ENCODE results near the gene GALM. TPM values are rescaled to one million over a fixed set of nuclear protein-coding genes. Genes with fewer than 3 reads are reported as not detected.
A peak's percentile ranks its signal among the peaks of the same experiment; 100 is the strongest.

GALM gene
- 10 to 100 TPM; 42.0 to 42.2 TPM for total RNA-seq

- peak within 1 kb of the TSS; percentile 99 for H3K27ac Mint-ChIP-seq
- peaks cover 62% of the 10 kb centered on the region for H3K4me1 Mint-ChIP-seq
- H3K36me3 Mint-ChIP-seq, result peaks cover 27% of the 10 kb centered on the region
- H3K4me3 Mint-ChIP-seq, result peak within 1 kb of the TSS; percentile 89
- H3K27me3 Mint-ChIP-seq, result no peaks in the 10 kb centered on the region
- DNase-seq, result peak; percentile 65
- peaks cover 3% of the 10 kb centered on the region for H3K9me3 Mint-ChIP-seq
Observed at GRCh38 chr2:38665854-38666555, at the start of gene GALM. GALM (plus strand) TSS chr2:38666114; CDS start chr2:38666162, 48 bp downstream.

- H3K36me3 Mint-ChIP-seq, result no peaks in the 10 kb centered on the region
- H3K27ac Mint-ChIP-seq, result no peak overlapping the region
- H3K27me3 Mint-ChIP-seq, result peaks cover 6% of the 10 kb centered on the region
- no peak overlapping the region for H3K4me3 Mint-ChIP-seq
- DNase-seq, result no peak
- no peaks in the 10 kb centered on the region for H3K9me3 Mint-ChIP-seq
- H3K4me1 Mint-ChIP-seq, result peaks cover 42% of the 10 kb centered on the region
Observed at GRCh38 chr2:38617301-38617700, 48.6 kb upstream of the GALM start.

DNA sequence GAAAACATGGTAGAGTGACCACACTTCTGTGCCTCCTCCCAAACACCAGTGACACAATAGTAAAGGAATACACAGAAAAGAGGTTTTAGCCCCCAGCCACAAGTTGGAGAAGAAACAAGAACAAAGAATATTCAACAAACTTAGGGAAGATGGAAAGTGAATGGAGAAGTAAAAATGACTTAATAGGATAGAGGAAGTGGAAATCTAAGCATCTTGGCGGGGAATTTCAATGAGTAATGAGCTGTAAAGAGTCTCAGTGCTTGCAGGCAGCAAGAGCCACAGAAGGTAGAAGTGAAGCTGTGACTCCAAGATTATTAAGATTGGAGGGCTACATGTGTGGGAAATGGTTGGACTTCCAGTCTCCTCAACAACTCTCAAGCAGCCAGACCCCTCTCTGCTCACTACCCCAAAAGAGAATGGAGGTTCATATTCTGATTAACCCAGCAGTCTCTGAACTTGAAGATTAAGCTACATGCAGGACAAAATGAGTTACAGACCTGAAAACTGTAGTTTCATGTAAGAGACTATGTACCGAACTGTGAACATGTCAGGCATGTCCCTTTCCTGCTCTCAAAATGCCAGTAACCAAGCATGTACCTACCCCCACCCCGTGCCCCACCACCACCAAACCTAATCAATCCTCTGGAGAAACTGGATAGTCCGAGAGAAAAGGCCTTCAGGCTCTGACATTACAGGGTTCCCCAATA is 46.3 kb upstream of the GALM start:
- Mint-ChIP-seq H3K27ac (no peak overlapping the region), H3K9me3 (no peaks in the 10 kb centered on the region), H3K36me3 (no peaks in the 10 kb centered on the region), H3K4me1 (peaks cover 24% of the 10 kb centered on the region), H3K27me3 (peaks cover 3% of the 10 kb centered on the region), H3K4me3 (no peak overlapping the region)
- no peak for DNase-seq

DNA sequence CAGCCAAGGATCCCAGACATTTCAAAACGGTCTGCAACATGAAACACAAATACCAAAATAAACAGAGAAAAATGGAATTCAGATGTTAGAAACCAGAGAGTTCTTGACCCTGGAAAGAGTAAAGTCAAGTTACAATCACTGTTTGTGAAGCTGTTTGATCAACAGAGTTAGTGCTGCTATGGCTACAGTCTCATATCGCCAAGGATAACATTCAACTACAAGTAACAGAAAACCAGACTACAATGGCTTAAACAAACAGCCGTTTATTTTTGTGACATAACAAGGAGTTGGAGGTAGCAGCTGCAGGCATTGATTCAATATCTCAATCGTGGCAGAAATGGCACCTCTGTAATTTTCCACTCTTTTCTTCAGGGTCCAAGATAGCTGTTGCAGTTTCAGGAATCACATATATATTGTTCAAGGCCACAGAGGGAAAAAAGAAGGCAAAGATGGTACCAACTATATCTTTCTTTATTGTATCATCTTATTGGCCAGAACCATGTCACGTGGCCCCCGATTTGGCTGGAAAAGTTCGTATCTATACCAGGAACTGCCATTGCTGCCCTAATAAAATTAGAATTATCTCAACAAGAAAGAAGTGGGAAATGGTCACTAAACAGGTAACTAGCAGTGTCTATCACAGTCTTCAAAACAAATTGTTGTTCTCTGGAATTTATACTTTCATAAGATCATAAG is 45.5 kb upstream of the GALM start:
- H3K27me3 Mint-ChIP-seq, result peaks cover 3% of the 10 kb centered on the region
- no peaks in the 10 kb centered on the region for H3K9me3 Mint-ChIP-seq
- H3K36me3 Mint-ChIP-seq, result no peaks in the 10 kb centered on the region
- H3K27ac Mint-ChIP-seq, result no peak overlapping the region
- H3K4me3 Mint-ChIP-seq, result no peak overlapping the region
- DNase-seq, result no peak
- H3K4me1 Mint-ChIP-seq, result peaks cover 17% of the 10 kb centered on the region

DNA sequence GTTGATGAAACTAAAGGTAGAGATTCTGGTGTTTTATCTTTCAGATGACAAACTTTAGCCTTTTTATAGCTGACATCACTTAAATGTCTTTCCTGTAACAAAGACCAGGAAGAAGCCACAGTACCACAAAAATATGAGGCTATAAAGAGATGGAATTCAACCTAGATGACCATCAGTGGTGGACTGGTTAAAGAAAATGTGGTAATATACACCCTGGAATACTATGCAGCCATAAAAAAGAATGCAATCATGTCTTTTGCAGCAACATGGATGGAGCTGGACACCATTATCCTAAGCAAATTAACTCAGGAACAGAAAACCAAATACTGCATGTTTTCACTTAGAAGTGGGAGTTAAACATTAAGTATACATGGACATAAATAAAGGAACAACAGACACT is 44.9 kb upstream of the GALM start:
- Mint-ChIP-seq H3K27ac (no peak overlapping the region), H3K4me3 (no peak overlapping the region), H3K36me3 (no peaks in the 10 kb centered on the region), H3K9me3 (no peaks in the 10 kb centered on the region), H3K27me3 (peaks cover 3% of the 10 kb centered on the region), H3K4me1 (peaks cover 14% of the 10 kb centered on the region)
- DNase-seq, result no peak

DNA sequence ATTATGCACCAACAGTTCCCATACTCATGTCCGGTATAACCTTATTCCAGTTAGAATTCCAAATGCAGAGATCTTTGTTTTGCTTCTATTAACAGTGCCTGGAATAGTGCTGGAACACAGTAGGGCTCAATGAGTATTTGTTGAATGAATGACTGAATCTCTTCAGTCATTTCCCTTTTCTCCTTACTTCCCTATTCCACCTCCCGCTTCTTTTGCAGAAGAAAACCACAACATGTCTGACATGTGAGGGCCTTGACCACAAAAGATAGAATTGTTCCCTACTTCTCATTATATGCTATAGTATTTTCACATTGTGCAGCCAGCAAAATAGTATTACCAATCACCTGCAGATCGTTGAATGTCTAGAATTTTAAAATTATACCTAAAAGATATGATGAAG is 43.7 kb upstream of the GALM start:
- peaks cover 21% of the 10 kb centered on the region for H3K4me1 Mint-ChIP-seq
- DNase-seq, result no peak
- H3K4me3 Mint-ChIP-seq, result no peak overlapping the region
- peaks cover 3% of the 10 kb centered on the region for H3K27me3 Mint-ChIP-seq
- no peak overlapping the region for H3K27ac Mint-ChIP-seq
- H3K36me3 Mint-ChIP-seq, result no peaks in the 10 kb centered on the region
- no peaks in the 10 kb centered on the region for H3K9me3 Mint-ChIP-seq

DNA sequence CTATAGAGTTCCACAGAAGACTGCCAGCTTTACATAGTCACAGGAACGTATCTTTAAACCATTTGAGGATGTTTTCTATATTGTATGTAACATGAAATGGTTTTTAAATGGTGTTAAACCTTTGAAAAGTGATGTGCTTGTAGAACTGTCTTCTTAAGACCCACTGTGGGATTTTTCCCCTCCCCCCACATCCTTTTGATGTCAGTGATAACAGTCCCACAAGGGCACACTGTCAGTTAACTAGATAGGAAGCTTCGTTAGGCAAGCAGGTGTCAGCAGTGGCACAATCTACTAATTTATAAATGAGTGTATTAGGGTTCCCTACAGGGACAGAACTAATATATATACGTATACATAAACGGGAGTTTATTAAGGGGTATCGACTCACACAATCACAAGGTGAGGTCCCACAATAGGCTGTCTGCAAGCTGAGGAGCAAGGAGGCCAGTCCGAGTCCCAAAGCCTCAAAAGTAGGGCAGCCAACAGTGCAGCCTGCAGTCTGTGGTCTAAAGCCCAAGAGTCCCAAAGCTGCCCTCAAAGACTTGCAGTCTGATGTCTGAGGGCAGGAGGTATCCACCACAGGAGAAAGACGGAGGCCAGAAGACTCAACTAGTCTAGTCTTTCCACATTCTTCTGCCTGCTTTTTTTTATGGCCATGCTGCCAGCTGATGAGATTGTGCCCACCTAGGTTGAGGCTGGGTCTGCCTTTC is 39.4 kb upstream of the GALM start:
- Mint-ChIP-seq H3K4me1 (peaks cover 13% of the 10 kb centered on the region), H3K27me3 (no peaks in the 10 kb centered on the region), H3K27ac (no peak overlapping the region), H3K9me3 (peaks cover 4% of the 10 kb centered on the region), H3K36me3 (no peaks in the 10 kb centered on the region), H3K4me3 (no peak overlapping the region)
- no peak for DNase-seq

DNA sequence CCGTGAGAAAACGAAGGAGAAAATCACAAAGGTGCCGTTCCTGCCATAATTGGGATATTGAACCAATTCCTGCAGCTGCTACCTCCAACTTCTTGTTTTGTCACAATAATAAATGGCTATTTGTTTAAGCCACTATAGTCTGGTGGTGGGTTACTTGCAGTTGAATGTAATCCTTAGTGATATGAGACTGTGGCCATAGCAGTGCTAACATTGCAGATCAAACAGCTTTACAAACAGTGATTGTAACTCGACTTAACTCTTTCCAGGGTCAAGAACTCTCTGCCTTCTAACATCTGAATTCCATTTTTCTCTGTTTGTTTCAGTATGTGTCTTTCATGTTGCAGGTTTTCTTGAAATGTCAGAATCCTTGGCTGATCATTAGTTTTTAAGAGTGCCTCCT is 38.5 kb upstream of the GALM start:
- Mint-ChIP-seq H3K36me3 (no peaks in the 10 kb centered on the region), H3K9me3 (peaks cover 4% of the 10 kb centered on the region), H3K4me1 (peaks cover 16% of the 10 kb centered on the region), H3K27me3 (no peaks in the 10 kb centered on the region), H3K4me3 (no peak overlapping the region), H3K27ac (no peak overlapping the region)
- DNase-seq, result no peak

DNA sequence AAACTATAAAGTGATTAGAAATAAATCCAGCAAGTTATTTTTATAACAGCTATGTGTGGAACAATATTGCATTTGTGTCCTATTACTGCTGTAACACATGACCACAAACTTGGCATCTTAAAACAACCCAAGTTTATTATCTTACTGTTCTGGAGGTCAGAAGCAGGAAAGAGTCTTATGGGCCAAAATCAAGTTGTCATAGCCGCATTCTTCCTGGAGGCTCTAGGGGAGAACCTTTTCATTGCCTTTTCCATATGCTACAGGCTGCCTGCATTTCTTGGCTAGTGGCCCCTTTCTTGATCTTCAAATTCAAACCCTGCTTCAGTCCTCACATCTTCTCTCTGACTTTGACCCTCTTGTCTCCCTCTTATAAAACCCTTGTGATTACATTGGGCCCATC is 36.2 kb upstream of the GALM start:
- Mint-ChIP-seq H3K27me3 (no peaks in the 10 kb centered on the region), H3K4me3 (no peak overlapping the region), H3K4me1 (peaks cover 25% of the 10 kb centered on the region), H3K27ac (no peak overlapping the region), H3K36me3 (no peaks in the 10 kb centered on the region), H3K9me3 (peaks cover 4% of the 10 kb centered on the region)
- no peak for DNase-seq

- Mint-ChIP-seq H3K36me3 (no peaks in the 10 kb centered on the region), H3K4me3 (no peak overlapping the region), H3K9me3 (peaks cover 6% of the 10 kb centered on the region), H3K27me3 (no peaks in the 10 kb centered on the region), H3K4me1 (peaks cover 22% of the 10 kb centered on the region), H3K27ac (no peak overlapping the region)
- DNase-seq, result no peak
Observed at GRCh38 chr2:38631976-38632375, 33.9 kb upstream of the GALM start.

GRCh38 chr2:38632980-38633379 is 32.9 kb upstream of the GALM start:
- Mint-ChIP-seq H3K4me1 (peaks cover 21% of the 10 kb centered on the region), H3K9me3 (peaks cover 6% of the 10 kb centered on the region), H3K4me3 (no peak overlapping the region), H3K27me3 (no peaks in the 10 kb centered on the region), H3K36me3 (no peaks in the 10 kb centered on the region), H3K27ac (no peak overlapping the region)
- no peak for DNase-seq

GRCh38 chr2:38633895-38634294 is 32.0 kb upstream of the GALM start:
- Mint-ChIP-seq H3K27ac (no peak overlapping the region), H3K4me3 (no peak overlapping the region), H3K27me3 (peaks cover 3% of the 10 kb centered on the region), H3K36me3 (no peaks in the 10 kb centered on the region), H3K9me3 (peaks cover 6% of the 10 kb centered on the region), H3K4me1 (peaks cover 25% of the 10 kb centered on the region)
- DNase-seq, result no peak

DNA sequence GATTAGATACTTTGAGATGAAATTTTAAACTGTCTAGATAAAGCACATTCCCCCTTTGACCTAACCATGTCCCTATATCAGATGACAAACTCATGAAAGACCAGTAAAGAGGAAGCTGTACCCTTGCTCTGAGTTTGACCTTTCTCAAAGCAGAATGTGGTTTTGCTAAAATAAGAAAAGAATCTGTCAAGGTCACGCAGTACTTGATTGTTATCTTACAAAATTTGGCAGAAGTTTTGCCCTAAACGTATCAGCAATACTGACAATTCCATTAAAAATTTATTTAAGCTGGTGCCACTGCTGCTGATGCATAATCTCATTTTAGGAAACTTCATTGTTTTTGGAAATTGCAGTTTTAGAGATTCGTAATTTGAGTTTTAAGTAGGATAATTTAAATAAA is 31.2 kb upstream of the GALM start:
- Mint-ChIP-seq H3K4me1 (peaks cover 28% of the 10 kb centered on the region), H3K9me3 (peaks cover 5% of the 10 kb centered on the region), H3K27me3 (peaks cover 3% of the 10 kb centered on the region), H3K36me3 (no peaks in the 10 kb centered on the region), H3K27ac (no peak overlapping the region), H3K4me3 (no peak overlapping the region)
- DNase-seq, result no peak

GRCh38 chr2:38635139-38635538 is 30.8 kb upstream of the GALM start:
- Mint-ChIP-seq H3K27me3 (peaks cover 3% of the 10 kb centered on the region), H3K9me3 (peaks cover 1% of the 10 kb centered on the region), H3K36me3 (no peaks in the 10 kb centered on the region), H3K4me1 (peaks cover 30% of the 10 kb centered on the region), H3K4me3 (no peak overlapping the region), H3K27ac (no peak overlapping the region)
- no peak for DNase-seq

DNA sequence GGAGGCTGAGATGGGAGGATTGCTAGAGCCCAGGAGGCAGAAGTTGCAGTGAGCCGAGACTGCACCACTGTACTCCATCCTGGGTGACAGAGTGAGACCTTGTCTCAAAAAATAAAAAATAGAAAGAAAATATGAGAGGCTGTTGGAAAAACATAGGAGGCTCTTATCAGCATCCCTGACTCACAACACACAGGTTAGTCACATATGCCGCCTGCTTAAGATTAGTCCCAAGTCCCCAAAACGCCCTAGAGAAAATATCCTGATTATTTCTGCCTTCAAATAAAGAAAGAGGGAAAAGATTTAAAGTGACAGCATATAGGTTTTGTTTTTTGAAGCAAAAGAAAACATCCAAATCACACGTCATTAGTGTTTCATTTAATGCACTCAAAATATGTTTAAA is 29.8 kb upstream of the GALM start:
- Mint-ChIP-seq H3K27me3 (peaks cover 3% of the 10 kb centered on the region), H3K4me3 (no peak overlapping the region), H3K9me3 (peaks cover 1% of the 10 kb centered on the region), H3K36me3 (no peaks in the 10 kb centered on the region), H3K4me1 (peaks cover 30% of the 10 kb centered on the region), H3K27ac (no peak overlapping the region)
- no peak for DNase-seq
